OCI-LY7 (cell line): Measurements from ENCODE around the gene ENDOV. TPM values are rescaled to one million over a fixed set of nuclear protein-coding genes. Genes with fewer than 3 reads are reported as not detected.

Experiments
- BruUV-seq: library from RNA; stranded (reverse); fragments of 400-500 nt; replicated peaks from 2 replicates; lab custom pipeline; 2021; lab: Mats Ljungman, UMichigan
- CTCF ChIA-PET: fragments of 300-600 bp; sonication (Branson Sonifier 250); formaldehyde crosslinking; loops from one replicate; lab custom pipeline; 2022; ENCODE audit warnings: antibody characterized with exemption; ENCODE audit not compliant: unreplicated experiment; lab: Charles Lee
- POLR2A ChIA-PET: fragments of 300-600 bp; sonication (Branson Sonifier 250); formaldehyde crosslinking; loops from one replicate; lab custom pipeline; 2022; ENCODE audit warnings: antibody characterized with exemption; lab: Charles Lee
- DNase-seq: peaks from one replicate; pipeline ENCODE4 v3.0.0-alpha.2; 2015; ENCODE audit warnings: low spot score
- H2AFZ ChIP-seq: fragments of 200-600 bp; sonication (generic), shearing (Covaris generic); 2 replicates; pipeline ENCODE4 v1.6.1; 2014; ENCODE audit warnings: mild to moderate bottlenecking, antibody characterized with exemption, low read length, moderate library complexity
- H3K27ac ChIP-seq: fragments of 200-600 bp; sonication (generic); 2 replicates; pipeline ENCODE4 v1.5.1; 2014; ENCODE audit warnings: mixed run types, low read depth, mild to moderate bottlenecking, moderate library complexity, low read length, inconsistent platforms; ENCODE audit not compliant: poor library complexity, severe bottlenecking
- H3K36me3 ChIP-seq: fragments of 200-600 bp; sonication (generic); 2 replicates; pipeline ENCODE4 v1.6.1; 2014; ENCODE audit warnings: mild to moderate bottlenecking, antibody characterized with exemption, low read length, moderate library complexity, mixed read lengths; ENCODE audit not compliant: insufficient read depth
- H3K4me1 ChIP-seq: fragments of 200-600 bp; sonication (generic); 2 replicates; pipeline ENCODE4 v1.5.1; 2014; ENCODE audit warnings: mild to moderate bottlenecking, low read length; ENCODE audit not compliant: insufficient read depth, poor library complexity, severe bottlenecking
- H3K4me2 ChIP-seq: fragments of 200-600 bp; sonication (generic); 2 replicates; pipeline ENCODE4 v1.6.1; 2014; ENCODE audit warnings: mild to moderate bottlenecking, low read length
- H3K4me3 ChIP-seq: fragments of 200-600 bp; sonication (generic); 2 replicates; pipeline ENCODE4 v1.5.1; 2014; ENCODE audit warnings: mild to moderate bottlenecking, low read depth, low read length; ENCODE audit not compliant: poor library complexity, severe bottlenecking
- H3K79me2 ChIP-seq: fragments of 200-600 bp; sonication (generic); 2 replicates; pipeline ENCODE4 v1.6.1; 2016; ENCODE audit warnings: low read depth, mild to moderate bottlenecking, low read length, moderate library complexity, mixed read lengths; ENCODE audit not compliant: insufficient read depth
- H3K9me2 ChIP-seq: fragments of 200-600 bp; sonication (generic); 2 replicates; pipeline ENCODE4 v1.6.1; 2016; ENCODE audit warnings: mild to moderate bottlenecking, low read length, mixed read lengths; ENCODE audit not compliant: insufficient read depth
- H3K9me3 ChIP-seq: fragments of 200-600 bp; sonication (generic); 2 replicates; pipeline ENCODE4 v1.6.1; 2014; ENCODE audit warnings: mild to moderate bottlenecking, mixed run types, low read length, mixed read lengths
- H4K20me1 ChIP-seq: fragments of 200-600 bp; sonication (generic); 2 replicates; pipeline ENCODE4 v1.6.1; 2014; ENCODE audit warnings: mild to moderate bottlenecking, antibody characterized with exemption, low read length, moderate library complexity, mixed read lengths; ENCODE audit not compliant: insufficient read depth
- EZH2phosphoT487 ChIP-seq: fragments of 200-600 bp; sonication (generic); IDR thresholded peaks from 2 replicates; pipeline ENCODE4 v1.6.1; 2018; ENCODE audit warnings: low read depth, borderline replicate concordance, mild to moderate bottlenecking, mixed run types, antibody characterized with exemption, low read length, moderate library complexity, mixed read lengths
- intact Hi-C: fragments of 100-400 bp; cut with micrococcal nuclease; formaldehyde crosslinking; loops from one replicate; pipeline ENCODE4 v1.10.0; 2022; ENCODE audit not compliant: unreplicated experiment
- total RNA-seq, 2 experiments: library from RNA; depleted of rRNA in 1 of 2; stranded (reverse); fragments of >200 nt in 1 of 2; shearing (Covaris generic) in 1 of 2; gene quantifications; 2 replicates each; pipeline ENCODE4 v1.2.3, GENCODE V29; 2014 to 2022
- TF ChIP-seq, protein P1 (sequence below): fragments of 200-600 bp; sonication (generic); conservative IDR thresholded peaks from 2 replicates; pipeline ENCODE4 v1.5.1; 2014; ENCODE audit warnings: mild to moderate bottlenecking, antibody characterized with exemption, low read length, moderate library complexity, mixed read lengths

Gene ENDOV
- total RNA-seq, 2 experiments from 2014 or later, result 22.4 to 33.1 TPM

DNA sequence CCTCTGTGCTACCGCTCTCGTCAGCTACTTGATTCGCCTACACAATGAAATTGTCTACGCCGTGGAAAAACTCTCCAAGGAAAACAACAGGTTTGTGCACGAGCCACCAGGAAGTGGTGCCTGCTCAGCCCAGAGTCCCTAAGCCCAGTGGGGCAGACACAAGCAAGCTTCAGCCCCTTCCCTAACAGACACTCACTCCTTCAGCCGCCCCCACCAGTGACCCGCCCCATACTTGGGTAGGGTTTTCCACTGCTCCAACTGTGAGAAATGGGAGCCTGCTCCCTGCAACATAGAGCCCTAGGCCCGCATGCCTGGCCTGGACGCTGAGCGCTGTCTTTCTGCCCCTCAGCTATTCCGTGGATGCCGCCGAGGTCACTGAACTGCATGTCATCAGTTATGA is 28.6 kb upstream of the ENDOV start:
- POLR2A ChIA-PET, result interaction anchor here (0.8 kb wide), 1 partner anchor 25 kb away, joined by 5 read pairs; no protein-coding TSS in a partner anchor
- Histone ChIP-seq H3K4me1 (no peaks in the 10 kb centered on the region), H4K20me1 (no peaks in the 10 kb centered on the region), H3K79me2 (no peaks in the 10 kb centered on the region), H2AFZ (no peak overlapping the region), H3K9me3 (no peaks in the 10 kb centered on the region), H3K9me2 (no peaks in the 10 kb centered on the region), H3K36me3 (no peaks in the 10 kb centered on the region; the same call in 1 of the 2 replicates), H3K4me2 (no peak overlapping the region), H3K27ac (no peak overlapping the region), H3K4me3 (no peak overlapping the region)
- no peak for TF ChIP-seq EZH2phosphoT487
- TF ChIP-seq, protein P1, sequence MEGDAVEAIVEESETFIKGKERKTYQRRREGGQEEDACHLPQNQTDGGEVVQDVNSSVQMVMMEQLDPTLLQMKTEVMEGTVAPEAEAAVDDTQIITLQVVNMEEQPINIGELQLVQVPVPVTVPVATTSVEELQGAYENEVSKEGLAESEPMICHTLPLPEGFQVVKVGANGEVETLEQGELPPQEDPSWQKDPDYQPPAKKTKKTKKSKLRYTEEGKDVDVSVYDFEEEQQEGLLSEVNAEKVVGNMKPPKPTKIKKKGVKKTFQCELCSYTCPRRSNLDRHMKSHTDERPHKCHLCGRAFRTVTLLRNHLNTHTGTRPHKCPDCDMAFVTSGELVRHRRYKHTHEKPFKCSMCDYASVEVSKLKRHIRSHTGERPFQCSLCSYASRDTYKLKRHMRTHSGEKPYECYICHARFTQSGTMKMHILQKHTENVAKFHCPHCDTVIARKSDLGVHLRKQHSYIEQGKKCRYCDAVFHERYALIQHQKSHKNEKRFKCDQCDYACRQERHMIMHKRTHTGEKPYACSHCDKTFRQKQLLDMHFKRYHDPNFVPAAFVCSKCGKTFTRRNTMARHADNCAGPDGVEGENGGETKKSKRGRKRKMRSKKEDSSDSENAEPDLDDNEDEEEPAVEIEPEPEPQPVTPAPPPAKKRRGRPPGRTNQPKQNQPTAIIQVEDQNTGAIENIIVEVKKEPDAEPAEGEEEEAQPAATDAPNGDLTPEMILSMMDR, result no peak
- CTCF ChIA-PET, result no interaction called here
- no TSS peak for BruUV-seq
- intact Hi-C loops, result no loop called here
- no peak for DNase-seq

DNA sequence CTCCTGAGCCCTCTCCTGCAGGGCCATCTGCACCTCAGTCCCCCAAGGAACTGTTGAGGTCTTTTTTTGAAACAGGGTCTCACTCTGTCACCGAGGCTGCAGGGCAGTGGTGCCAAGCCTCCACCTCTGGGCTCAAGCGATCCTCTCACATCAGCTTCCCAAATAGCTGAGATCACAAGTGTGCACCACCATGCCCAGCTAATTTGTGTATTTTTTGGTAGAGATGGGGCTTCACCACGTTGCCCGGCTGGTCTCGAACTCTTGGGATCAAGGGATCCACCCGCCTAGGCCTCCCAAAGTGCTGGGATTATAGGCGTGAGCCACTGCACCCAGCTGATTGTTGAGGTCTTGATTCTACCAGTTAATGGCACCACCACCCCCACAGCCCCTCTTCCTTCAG is 27.9 kb upstream of the ENDOV start:
- H4K20me1 ChIP-seq, result no peaks in the 10 kb centered on the region
- no peak overlapping the region for H3K4me3 ChIP-seq
- ChIA-PET POLR2A (no interaction called here), CTCF (no interaction called here)
- DNase-seq, result no peak
- no peak overlapping the region for H3K4me2 ChIP-seq
- intact Hi-C loops, result no loop called here
- no peaks in the 10 kb centered on the region for H3K4me1 ChIP-seq
- no peak overlapping the region for H2AFZ ChIP-seq
- H3K9me2 ChIP-seq, result no peaks in the 10 kb centered on the region
- no peaks in the 10 kb centered on the region; the same call in 1 of the 2 replicates for H3K36me3 ChIP-seq
- no peak overlapping the region for H3K27ac ChIP-seq
- BruUV-seq, result no TSS peak
- TF ChIP-seq, protein P1, result no peak
- no peak for TF ChIP-seq EZH2phosphoT487
- no peaks in the 10 kb centered on the region for H3K79me2 ChIP-seq
- no peaks in the 10 kb centered on the region for H3K9me3 ChIP-seq

DNA sequence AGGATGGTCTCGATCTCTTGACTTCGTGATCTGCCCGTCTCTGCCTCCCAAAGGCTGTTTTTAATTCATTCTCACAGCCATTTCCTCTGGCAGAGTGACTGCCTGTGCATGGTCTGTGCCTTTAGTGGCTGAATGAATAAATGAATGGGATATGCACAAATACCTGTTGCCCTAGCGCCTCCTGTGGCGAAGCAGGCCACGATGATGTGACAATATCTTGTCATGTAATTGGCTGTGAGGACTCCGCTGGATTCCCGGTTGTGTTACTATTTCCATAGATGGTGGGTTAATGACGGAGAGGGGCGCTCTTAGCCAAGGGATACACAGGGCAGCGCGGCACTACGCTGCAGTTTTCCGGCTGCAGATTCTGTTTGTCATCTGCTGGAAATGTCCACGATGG is 26.8 kb upstream of the ENDOV start:
- TF ChIP-seq EZH2phosphoT487, result no peak
- TF ChIP-seq, protein P1, result 0 out of 2 replicates have a peak, but pooled peaks have one; percentile 27
- no peak overlapping the region for H3K27ac ChIP-seq
- H3K9me3 ChIP-seq, result no peaks in the 10 kb centered on the region
- DNase-seq, result no peak
- ChIA-PET POLR2A (no interaction called here), CTCF (no interaction called here)
- H3K79me2 ChIP-seq, result no peaks in the 10 kb centered on the region
- H3K4me3 ChIP-seq, result no peak overlapping the region
- H3K36me3 ChIP-seq, result no peaks in the 10 kb centered on the region; the same call in 1 of the 2 replicates
- BruUV-seq, result no TSS peak
- H2AFZ ChIP-seq, result no peak overlapping the region
- intact Hi-C loops, result no loop called here
- H3K4me2 ChIP-seq, result no peak overlapping the region
- H3K4me1 ChIP-seq, result no peaks in the 10 kb centered on the region
- H3K9me2 ChIP-seq, result no peaks in the 10 kb centered on the region
- H4K20me1 ChIP-seq, result no peaks in the 10 kb centered on the region
